C1 segment of cervical spinal cord (tissue), 14 donors: ENCODE data around the gene CHST15.
A peak's percentile ranks its signal among the peaks of the same experiment; 100 is the strongest.
"Not testable (repeated sequence)": the region's sequence is repeated elsewhere in the genome, so short reads cannot be mapped to it uniquely, and the experiment has no call there.

Experiments used
- DNase-seq, 14 donors: peaks; one replicate each; lab custom pipeline; 2025; lab: John Stamatoyannopoulos, UW

The CHST15 gene

GRCh38 chr10:124124123-124124768 lies 30.8 kb upstream of the CHST15 start:
- no peak for DNase-seq

- no peak for DNase-seq
These were observed 29.8 kb upstream of the CHST15 start for GRCh38 chr10:124123156-124123555.

- DNase-seq, result no peak
These were observed 28.8 kb upstream of the CHST15 start for GRCh38 chr10:124122211-124122610.

GRCh38 chr10:124120410-124121061 lies 27.1 kb upstream of the CHST15 start:
- DNase-seq, result no peak

- peak in 2 of 14 donors; percentile 8 to 13 for DNase-seq
These were observed 26.5 kb upstream of the CHST15 start for GRCh38 chr10:124119946-124120345.

GRCh38 chr10:124119216-124119615 lies 25.8 kb upstream of the CHST15 start:
- no peak for DNase-seq

GRCh38 chr10:124117833-124118232 lies 24.4 kb upstream of the CHST15 start:
- DNase-seq, result no peak

- no peak for DNase-seq
These were observed 24.1 kb upstream of the CHST15 start for GRCh38 chr10:124117511-124117785.

- no peak for DNase-seq
These were observed 23.5 kb upstream of the CHST15 start for GRCh38 chr10:124116771-124117510.

- DNase-seq, result no peak
These were observed 21.3 kb upstream of the CHST15 start for GRCh38 chr10:124114696-124115095.

GRCh38 chr10:124112891-124113580 lies 19.6 kb upstream of the CHST15 start:
- no peak for DNase-seq

GRCh38 chr10:124110882-124111281 lies 17.5 kb upstream of the CHST15 start:
- DNase-seq, result no peak

- no peak for DNase-seq
These were observed 15.9 kb upstream of the CHST15 start for GRCh38 chr10:124109261-124109660.

GRCh38 chr10:124107072-124107471 lies 13.7 kb upstream of the CHST15 start:
- DNase-seq, result no peak

GRCh38 chr10:124106241-124106879 lies 13.0 kb upstream of the CHST15 start:
- peak in 7 of 14 donors; percentile 6 to 48 (median 19) for DNase-seq

GRCh38 chr10:124105594-124105993 lies 12.2 kb upstream of the CHST15 start:
- DNase-seq, result no peak

- no peak for DNase-seq
These were observed 11.6 kb upstream of the CHST15 start for GRCh38 chr10:124105045-124105444.

GRCh38 chr10:124104011-124104627 lies 10.7 kb upstream of the CHST15 start:
- DNase-seq, result no peak

GRCh38 chr10:124101351-124101750 lies 8.0 kb upstream of the CHST15 start:
- DNase-seq, result no peak

GRCh38 chr10:124100651-124101050 lies 7.3 kb upstream of the CHST15 start:
- not testable (repeated sequence) for DNase-seq

GRCh38 chr10:124100124-124100523 lies 6.7 kb upstream of the CHST15 start:
- DNase-seq, result no peak
